Stimulated activated CD4-positive, alpha-beta T cell treated with anti-CD3 and anti-CD28 coated beads, Interleukin-12 subunit alpha, Interleukin-12 subunit beta, amount 100 ng/mL, for 48 hours (primary cell): Measurements from ENCODE around the gene CDKN2A.

Source experiments
- DNase-seq, 3 donors: peaks; one replicate each; pipeline ENCODE4 v3.0.0-alpha.2; 2020; ENCODE audit warnings: low read depth in 2 of 3, low spot score in 1 of 3

The CDKN2A gene

GRCh38 chr9:21993893-21994555, at the start of gene CDKN2A:
Gene CDKN2A, minus strand, starts transcription at chr9:21994392.
- peak in 1 of 3 donors; percentile 42 for DNase-seq

GRCh38 chr9:22043928-22044327, 49.7 kb upstream of the CDKN2A start:
- DNase-seq = no peak

- no peak for DNase-seq
These were observed 47.6 kb upstream of the CDKN2A start for GRCh38 chr9:22041775-22042174.

DNA sequence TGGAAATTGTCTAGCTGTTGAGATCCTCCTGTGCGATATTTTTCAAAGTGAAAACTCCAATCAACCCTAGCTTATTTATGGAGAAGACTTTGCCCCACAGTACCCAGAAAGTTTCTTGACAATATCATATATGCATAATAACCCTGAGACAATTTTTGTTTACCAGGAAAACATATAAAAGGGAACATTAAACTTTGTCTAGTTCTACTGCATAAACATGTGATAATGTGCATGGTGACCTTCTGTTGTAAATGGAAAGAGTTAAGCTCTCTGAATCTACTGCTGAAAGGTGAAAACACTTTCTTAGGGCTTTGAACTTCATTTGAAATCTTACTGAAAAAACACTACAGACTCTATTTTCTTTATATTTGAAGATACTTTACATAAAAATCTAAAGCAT, 47.2 kb upstream of the CDKN2A start:
- no peak for DNase-seq

DNA sequence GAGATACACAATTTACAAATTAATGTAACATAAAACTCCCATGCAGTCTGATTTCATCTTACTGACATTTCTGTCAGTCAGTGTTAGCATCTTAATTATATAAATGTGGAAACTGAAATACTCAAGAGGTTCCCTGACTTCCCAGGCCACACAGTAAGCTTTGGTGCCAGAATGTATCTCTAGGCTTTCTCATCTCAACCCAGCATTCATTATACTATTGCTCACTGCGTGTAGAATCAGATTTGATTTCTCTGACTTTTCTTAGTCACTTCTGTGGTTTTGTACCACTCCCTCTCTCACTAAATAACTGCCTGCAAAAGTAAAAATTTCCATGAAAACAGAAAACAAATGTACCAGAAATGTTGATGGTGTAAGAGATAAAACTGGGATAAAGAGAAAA, 46.6 kb upstream of the CDKN2A start:
- DNase-seq = no peak

GRCh38 chr9:22039258-22039657, 45.1 kb upstream of the CDKN2A start:
- DNase-seq = no peak

- no peak for DNase-seq
These were observed 43.9 kb upstream of the CDKN2A start for GRCh38 chr9:22037954-22038690.

DNA sequence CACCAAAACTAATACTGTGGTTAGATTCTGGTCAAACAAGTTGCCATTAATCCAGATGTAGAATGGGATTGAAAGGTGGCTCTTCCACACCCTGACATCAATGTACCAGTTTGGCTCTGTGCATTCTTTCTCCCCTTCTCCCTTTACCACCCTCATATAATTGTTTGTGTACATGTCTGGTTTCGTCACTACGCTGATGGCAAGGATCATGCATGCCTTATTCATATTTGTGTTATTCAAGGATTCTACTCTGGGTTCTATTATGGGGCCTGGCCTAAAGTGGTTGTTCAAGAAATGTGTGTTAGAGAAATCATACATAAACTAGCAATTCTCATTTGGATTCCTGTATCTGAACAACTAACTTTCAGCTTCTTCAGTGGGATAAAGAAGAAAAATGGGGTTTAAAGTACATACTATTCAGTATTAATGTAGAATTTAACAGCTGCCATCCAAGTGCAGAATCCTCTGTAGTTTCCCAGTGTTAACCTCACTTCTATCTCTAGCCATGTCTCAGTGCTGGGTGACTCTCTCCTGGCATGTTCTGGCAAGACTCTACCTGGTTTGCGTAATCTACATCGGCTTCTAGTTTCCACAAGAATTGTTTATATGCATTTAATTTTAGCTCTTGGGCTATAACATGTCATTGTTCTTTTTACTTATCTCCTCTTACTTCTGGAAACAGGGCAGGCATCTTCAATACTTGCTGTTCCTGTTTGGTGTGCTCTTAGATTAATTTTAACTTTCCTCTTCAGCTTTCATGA, 42.9 kb upstream of the CDKN2A start:
- DNase-seq = no peak

GRCh38 chr9:22035591-22036011, 41.4 kb upstream of the CDKN2A start:
- no peak for DNase-seq

DNA sequence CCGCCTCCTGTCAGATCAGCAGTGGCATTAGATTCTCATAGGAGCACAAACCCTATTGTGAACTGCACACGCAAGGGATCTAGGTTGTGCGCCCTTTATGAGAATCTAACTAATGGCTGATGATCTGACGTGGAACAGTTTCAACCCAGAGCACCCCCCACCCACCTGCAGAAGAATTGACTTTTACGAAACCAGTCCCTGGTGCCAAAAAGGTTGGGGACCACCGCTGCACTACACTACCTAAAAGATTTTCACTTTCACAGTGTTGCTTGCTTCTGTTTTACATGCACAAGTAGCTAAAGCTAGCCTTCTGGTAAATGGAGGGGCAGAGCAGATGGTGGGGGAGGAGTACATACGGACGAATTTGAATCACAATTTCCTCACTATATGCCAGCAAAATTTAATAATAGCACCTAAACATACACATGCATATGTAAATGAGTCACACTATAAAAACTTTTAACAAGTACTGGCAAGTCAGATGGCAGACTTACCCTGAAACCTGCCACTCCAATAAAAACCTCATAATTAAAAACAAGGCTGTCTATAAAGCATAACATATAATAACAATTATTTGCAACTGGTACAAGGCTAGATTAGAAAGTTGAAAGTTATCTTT, 38.9 kb upstream of the CDKN2A start:
- no peak for DNase-seq

DNA sequence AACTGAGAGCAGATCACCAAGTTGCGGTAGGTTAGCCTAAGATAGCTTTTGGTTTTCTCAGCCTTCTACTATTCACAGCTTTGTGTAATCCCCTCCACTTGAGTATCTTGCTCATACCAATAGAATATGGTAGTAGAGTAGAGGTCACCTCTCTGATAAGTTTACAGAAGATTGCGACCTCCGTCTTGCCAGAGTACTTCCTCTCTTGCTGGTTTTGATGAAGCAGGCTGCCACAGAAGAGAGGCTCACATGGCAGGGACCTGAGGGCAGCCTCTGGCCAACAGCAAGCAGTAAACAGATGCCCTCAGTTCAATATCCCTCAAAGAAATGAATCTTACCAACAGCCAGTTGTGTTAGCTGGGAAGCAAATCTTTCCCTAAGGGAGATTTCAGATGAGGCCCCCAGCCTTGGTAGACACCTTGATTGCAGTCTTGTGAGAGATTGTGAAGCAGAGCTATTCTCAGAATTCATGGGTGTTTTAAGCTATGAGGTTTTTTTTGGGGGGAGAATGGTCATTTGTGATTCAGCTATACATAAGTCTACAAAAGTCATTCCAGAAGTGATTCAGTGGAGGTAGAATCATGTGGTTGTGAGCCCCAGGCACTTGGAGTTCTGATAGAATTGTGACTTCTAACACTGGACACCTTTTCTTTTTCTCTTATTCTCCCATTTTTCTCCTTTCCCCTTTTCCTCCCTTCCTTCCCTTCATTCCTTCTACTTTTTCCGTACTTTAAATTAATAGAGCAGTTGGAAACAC, 37.6 kb upstream of the CDKN2A start:
- DNase-seq = no peak

- no peak for DNase-seq
These were observed 36.0 kb upstream of the CDKN2A start for GRCh38 chr9:22030101-22030598.

GRCh38 chr9:22029231-22029630, 35.0 kb upstream of the CDKN2A start:
- DNase-seq = no peak

DNA sequence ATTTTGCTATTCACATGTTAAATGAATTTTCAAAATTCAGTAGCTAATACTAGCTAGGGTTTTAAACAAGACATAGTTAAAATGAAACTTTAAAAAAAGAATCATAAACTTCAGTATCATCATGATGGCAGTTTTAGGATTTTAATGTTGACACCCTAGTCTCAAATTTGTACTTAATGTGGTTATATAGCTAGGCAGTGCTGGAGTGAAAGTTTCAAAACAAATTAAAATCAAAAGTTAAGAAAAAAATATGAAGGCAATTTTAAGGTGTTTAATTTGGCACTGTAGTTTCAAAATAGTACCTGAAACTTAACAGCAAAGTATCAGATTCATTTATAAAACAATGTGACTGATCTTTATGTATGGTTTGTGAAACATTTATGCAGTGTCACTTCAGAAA, 34.2 kb upstream of the CDKN2A start:
- no peak for DNase-seq

GRCh38 chr9:22026696-22027095, 32.5 kb upstream of the CDKN2A start:
- DNase-seq = no peak

GRCh38 chr9:22022396-22022795, 28.2 kb upstream of the CDKN2A start:
- no peak for DNase-seq

GRCh38 chr9:22010866-22011625, 16.9 kb upstream of the CDKN2A start:
- no peak for DNase-seq

- no peak for DNase-seq
These were observed 15.3 kb upstream of the CDKN2A start for GRCh38 chr9:22009506-22009867.

GRCh38 chr9:22008717-22009505, 14.7 kb upstream of the CDKN2A start, which contains the start of gene CDKN2B:
Gene CDKN2B, minus strand, starts transcription at chr9:22009305. Its CDS starts 352 bp downstream, at chr9:22008953.
- peak; percentile 42 to 74 (median 66) for DNase-seq
